HepG2 (cell line): ENCODE results near the gene FKBP8. TPM values are rescaled to one million over a fixed set of nuclear protein-coding genes. Genes with fewer than 3 reads are reported as not detected.

ENCODE experiments used
- ATAC-seq: fragments of 200-7000 bp; cut with Tn5 transposase; 3 replicates; pipeline ENCODE4 v1.9.1; 2020; ENCODE audit warnings: mild to moderate bottlenecking, moderate library complexity
- BruUV-seq: library from RNA; stranded (reverse); fragments of 400-500 nt; replicated peaks from 2 replicates; lab custom pipeline; 2021; lab: Mats Ljungman, UMichigan
- CTCF ChIA-PET: fragments of 300-600 bp; formaldehyde crosslinking; extraction: SDS; loops from one replicate; lab custom pipeline; 2021; ENCODE audit warnings: low total read pairs, inconsistent platforms, low intra/inter-chr PET ratio; lab: Yijun Ruan, JAX
- POLR2A ChIA-PET: fragments of 350-600 bp; sonication (Branson Sonifier 250); formaldehyde crosslinking; loops from one replicate; lab custom pipeline; 2020; ENCODE audit warnings: antibody characterized with exemption, inconsistent platforms; lab: Yijun Ruan, JAX
- DNase-seq: peaks from one replicate; pipeline ENCODE4 v3.0.0-alpha.2; 2015; ENCODE audit warnings: low spot score
- FAIRE-seq: peaks from 3 replicates; lab custom pipeline; 2011; peaks lifted over from hg19 to GRCh38; lab: Jason Lieb, UNC
- H2AFZ ChIP-seq: one replicate; pipeline ENCODE4 v1.6.1; 2011; ENCODE audit warnings: low read length, inconsistent platforms
- H3K27ac ChIP-seq: fragments of 300-600 bp; 3 replicates; pipeline ENCODE4 v1.8.0; 2011; ENCODE audit warnings: mixed run types, mild to moderate bottlenecking, mixed read lengths, low read length, inconsistent platforms; ENCODE audit not compliant: insufficient read depth; ENCODE audit errors: extremely low read length
- H3K27me3 ChIP-seq, 2 experiments: fragments of 200-600 bp in 1 of 2; 2 replicates in 1 of 2; 3 replicates in 1 of 2; pipeline versions ENCODE4 v1.6.0 to v1.8.0; 2011; ENCODE audit warnings: low read length in 2 of 2, mild to moderate bottlenecking in 2 of 2, moderate library complexity in 2 of 2, inconsistent platforms in 1 of 2; ENCODE audit not compliant: insufficient read depth in 2 of 2, control insufficient read depth in 1 of 2
- H3K36me3 ChIP-seq, 2 experiments: fragments of 200-600 bp in 1 of 2; replicated peaks in 1 of 2; 2 replicates in 1 of 2; 3 replicates in 1 of 2; pipeline versions ENCODE4 v1.5.1 to v1.8.0; 2011; ENCODE audit warnings: low read length in 2 of 2, inconsistent platforms in 1 of 2; ENCODE audit not compliant: insufficient read depth in 2 of 2, control insufficient read depth in 1 of 2
- H3K4me1 ChIP-seq: 2 replicates; pipeline ENCODE4 v1.5.1; 2012; ENCODE audit warnings: low read length, inconsistent platforms; ENCODE audit not compliant: insufficient read depth
- H3K4me2 ChIP-seq: 2 replicates; pipeline ENCODE4 v1.6.0; 2011; ENCODE audit warnings: low read depth, low read length, inconsistent platforms
- H3K4me3 ChIP-seq, 3 experiments: fragments of 200-600 bp in 1 of 3; sonication (generic), shearing (Covaris generic) in 1 of 3; replicated peaks in 1 of 3; 2 replicates each; pipeline ENCODE4 v1.5.1; 2011 to 2016; ENCODE audit warnings: low read length in 3 of 3, inconsistent platforms in 2 of 3, low read depth in 2 of 3, mild to moderate bottlenecking in 2 of 3, control low read depth in 1 of 3, mixed read lengths in 1 of 3; ENCODE audit not compliant: insufficient read depth in 1 of 3
- H3K79me2 ChIP-seq: one replicate; pipeline ENCODE4 v1.6.1; 2011; ENCODE audit warnings: low read length, inconsistent platforms; ENCODE audit not compliant: insufficient read depth
- H3K9ac ChIP-seq: 2 replicates; pipeline ENCODE4 v1.6.0; 2011; ENCODE audit warnings: mild to moderate bottlenecking, low read depth, low read length, inconsistent platforms; ENCODE audit not compliant: insufficient read depth
- H3K9me3 ChIP-seq: 2 replicates; pipeline ENCODE4 v1.5.1; 2012; ENCODE audit warnings: mild to moderate bottlenecking, low read length
- H4K20me1 ChIP-seq: 2 replicates; pipeline ENCODE4 v1.6.0; 2011; ENCODE audit warnings: inconsistent platforms, mild to moderate bottlenecking, low read length, moderate library complexity; ENCODE audit not compliant: insufficient read depth
- BCL6 ChIP-seq: IDR thresholded peaks from 2 replicates; pipeline ENCODE4 v1.6.1; 2016; ENCODE audit warnings: missing genetic modification reagents, missing compliant biosample characterization
- DMAP1 ChIP-seq: IDR thresholded peaks from 2 replicates; pipeline ENCODE4 v1.6.1; 2016
- DNMT3B ChIP-seq: conservative IDR thresholded peaks from 2 replicates; pipeline ENCODE4 v1.6.1; 2016; ENCODE audit warnings: missing biosample characterization, control low read depth
- GMEB1 ChIP-seq: sonication (generic); formaldehyde crosslinking; IDR thresholded peaks from 2 replicates; pipeline ENCODE4 v1.5.1; 2020; ENCODE audit warnings: missing genetic modification reagents, mild to moderate bottlenecking, borderline replicate concordance
- SMARCC2 ChIP-seq: fragments of 450-650 bp; IDR thresholded peaks from 2 replicates; pipeline ENCODE4 v1.6.1; 2017; ENCODE audit warnings: antibody characterized with exemption, mild to moderate bottlenecking
- ZBTB38 ChIP-seq: sonication (generic); formaldehyde crosslinking; IDR thresholded peaks from 2 replicates; pipeline ENCODE4 v1.5.1; 2020; ENCODE audit warnings: mild to moderate bottlenecking, missing genetic modification reagents
- ZNF230 ChIP-seq: sonication (generic); formaldehyde crosslinking; IDR thresholded peaks from 2 replicates; pipeline ENCODE4 v1.4.0; 2020; ENCODE audit warnings: mild to moderate bottlenecking, missing genetic modification reagents
- ZNF879 ChIP-seq: sonication (generic); formaldehyde crosslinking; IDR thresholded peaks from 2 replicates; pipeline ENCODE4 v1.8.1; 2023; ENCODE audit warnings: missing genetic modification reagents
- WGBS: methylation state at CpG from one replicate; pipeline ENCODE4 v1.1.6; 2017; ENCODE audit warnings: low lambda C conversion rate; 5-methylcytosine and 5-hydroxymethylcytosine counted together
- in situ Hi-C: cut with HindIII; loops from 2 replicates; pipeline ENCODE4 v1.10.0; 2017; ENCODE audit warnings: low pct_unique_long_range_greater_than_20kb; ENCODE audit not compliant: extremely low pct_ligation_motif_present
- intact Hi-C: fragments of 100-400 bp; cut with micrococcal nuclease; formaldehyde crosslinking; loops from one replicate; pipeline ENCODE4 v1.10.0; 2022; ENCODE audit not compliant: unreplicated experiment
- polyA plus RNA-seq, 8 experiments: library from polyadenylated mRNA; depleted of rRNA in 3 of 8; stranded (reverse) in 7 of 8; unstranded in 1 of 8; fragments of >200 nt; fragmentation: Illumina TruSeq in 4 of 8; extraction: Trizol in 4 of 8; gene quantifications; 2 replicates each; pipeline versions ENCODE4 v1.2.1 to v1.2.3, GENCODE V29; 2011 to 2016; ENCODE audit warnings: low read depth in 4 of 8, missing spikeins in 1 of 8, mixed read lengths in 1 of 8; ENCODE audit not compliant: insufficient read depth in 1 of 8
- total RNA-seq, 5 experiments: library from RNA; depleted of rRNA; stranded (reverse); fragments of >200 nt; fragmentation: Illumina TruSeq; extraction: Trizol; gene quantifications; 2 replicates each; pipeline ENCODE4 v1.2.3, GENCODE V29; 2016; ENCODE audit warnings: low read depth in 1 of 5
- TF ChIP-seq, protein P1 (sequence below): IDR thresholded peaks from 2 replicates; pipeline ENCODE4 v1.6.1; 2012; ENCODE audit warnings: low read length, improper control_type of control experiment
- TF ChIP-seq, protein P2 (sequence below): sonication (generic); formaldehyde crosslinking; IDR thresholded peaks from 2 replicates; pipeline ENCODE4 v1.4.0; 2020; ENCODE audit warnings: mild to moderate bottlenecking, low read depth, missing genetic modification reagents

The FKBP8 gene
- total and polyA plus RNA-seq, 2 of the 13 experiments (the other 11 are each of a cell fraction or from before 2014, with no cell fraction given) = 81.7 to 93.9 TPM

DNA sequence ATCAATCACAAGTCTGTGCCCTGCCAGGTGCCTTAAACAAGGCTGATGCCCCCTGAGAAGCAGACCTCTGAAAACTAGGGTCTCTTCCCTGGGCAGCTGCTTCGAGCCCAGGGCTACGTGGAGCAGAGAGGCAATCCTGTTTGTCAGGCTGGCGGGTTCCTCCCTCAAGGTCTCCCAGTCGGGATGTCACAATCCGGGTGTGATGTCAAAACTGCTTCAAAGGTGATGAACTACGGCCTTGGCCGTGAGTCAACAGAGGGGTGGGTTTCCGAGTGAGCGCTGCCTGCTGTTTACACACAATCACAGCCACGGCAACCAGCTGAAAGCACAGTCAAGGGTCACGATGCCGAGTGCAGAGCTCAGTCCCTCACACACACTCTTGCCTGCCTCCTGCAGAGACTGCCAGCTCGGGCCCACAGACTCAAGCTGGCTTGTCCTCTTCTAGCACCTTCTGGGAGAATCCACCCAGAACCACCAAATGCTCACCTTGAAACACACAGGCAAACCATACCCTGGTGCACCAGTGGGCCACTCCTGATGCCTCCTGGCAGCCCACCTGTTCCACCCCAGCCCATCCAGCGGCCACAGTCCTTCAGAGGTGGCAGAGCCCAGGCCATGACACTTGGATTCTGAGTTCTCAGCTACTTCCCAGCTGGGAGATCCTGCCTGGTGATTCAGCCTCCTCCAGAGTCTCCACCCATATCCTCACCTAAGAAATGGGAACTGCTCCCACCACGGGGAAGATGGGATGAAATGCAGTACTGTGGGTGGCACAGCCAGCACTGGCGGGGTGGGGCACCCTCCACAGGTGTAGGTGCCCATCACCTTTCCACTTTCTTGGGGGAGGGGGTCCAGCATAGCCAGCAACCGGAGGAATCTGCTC is 28.3 kb downstream of the FKBP8 start:
- DNase-seq (peak; percentile 99), FAIRE-seq (peak; percentile 99), ATAC-seq (peak; percentile 93)
- ChIA-PET CTCF (interaction anchor here (1.0 kb wide), 1 partner anchor 44 kb away, joined by 3 read pairs; no protein-coding TSS in a partner anchor), POLR2A (interaction anchor here (0.9 to 1.8 kb wide), 11 partner anchors 10 to 75 kb away, joined by 3 to 14 read pairs (median 7); partner anchors contain the start of genes KXD1, REX1BD and UBA52)
- no TSS peak for BruUV-seq
- 0% methylated on average over 6 of the region's 17 CpGs for WGBS
- Histone ChIP-seq H3K9ac (peak overlapping the region; percentile 75), H3K4me3 (peak overlapping the region; percentile 3 to 63 (median 15); a peak in 4 of 6 replicates), H3K9me3 (no peaks in the 10 kb centered on the region), H3K79me2 (peaks cover 86% of the 10 kb centered on the region), H4K20me1 (peaks cover 26% of the 10 kb centered on the region; the same call in 1 of the 2 replicates), H3K27ac (peak overlapping the region; percentile 94), H3K27me3 (no peaks in the 10 kb centered on the region), H3K36me3 (no peaks in the 10 kb centered on the region; a peak in 1 of 5 replicates), H2AFZ (no peak overlapping the region), H3K4me1 (peaks cover 96% of the 10 kb centered on the region), H3K4me2 (peak overlapping the region; percentile 80)
- intact Hi-C loops (no loop called here), in situ Hi-C loops (no loop called here)
- TF ChIP-seq BCL6 (peak; percentile 99), SMARCC2 (no peak), ZBTB38 (peak; percentile 98), ZNF230 (CRISPR knock-in tag) (peak; percentile 71), DMAP1 (CRISPR knock-in tag) (peak; percentile 81; the same call in 1 of the 2 replicates), GMEB1 (CRISPR knock-in tag) (peak; percentile 87), DNMT3B (CRISPR knock-in tag) (0 out of 2 replicates have a peak, but pooled peaks have one; percentile 39), ZNF879 (no peak; the same call in 1 of the 2 replicates)
- TF ChIP-seq, protein P1, sequence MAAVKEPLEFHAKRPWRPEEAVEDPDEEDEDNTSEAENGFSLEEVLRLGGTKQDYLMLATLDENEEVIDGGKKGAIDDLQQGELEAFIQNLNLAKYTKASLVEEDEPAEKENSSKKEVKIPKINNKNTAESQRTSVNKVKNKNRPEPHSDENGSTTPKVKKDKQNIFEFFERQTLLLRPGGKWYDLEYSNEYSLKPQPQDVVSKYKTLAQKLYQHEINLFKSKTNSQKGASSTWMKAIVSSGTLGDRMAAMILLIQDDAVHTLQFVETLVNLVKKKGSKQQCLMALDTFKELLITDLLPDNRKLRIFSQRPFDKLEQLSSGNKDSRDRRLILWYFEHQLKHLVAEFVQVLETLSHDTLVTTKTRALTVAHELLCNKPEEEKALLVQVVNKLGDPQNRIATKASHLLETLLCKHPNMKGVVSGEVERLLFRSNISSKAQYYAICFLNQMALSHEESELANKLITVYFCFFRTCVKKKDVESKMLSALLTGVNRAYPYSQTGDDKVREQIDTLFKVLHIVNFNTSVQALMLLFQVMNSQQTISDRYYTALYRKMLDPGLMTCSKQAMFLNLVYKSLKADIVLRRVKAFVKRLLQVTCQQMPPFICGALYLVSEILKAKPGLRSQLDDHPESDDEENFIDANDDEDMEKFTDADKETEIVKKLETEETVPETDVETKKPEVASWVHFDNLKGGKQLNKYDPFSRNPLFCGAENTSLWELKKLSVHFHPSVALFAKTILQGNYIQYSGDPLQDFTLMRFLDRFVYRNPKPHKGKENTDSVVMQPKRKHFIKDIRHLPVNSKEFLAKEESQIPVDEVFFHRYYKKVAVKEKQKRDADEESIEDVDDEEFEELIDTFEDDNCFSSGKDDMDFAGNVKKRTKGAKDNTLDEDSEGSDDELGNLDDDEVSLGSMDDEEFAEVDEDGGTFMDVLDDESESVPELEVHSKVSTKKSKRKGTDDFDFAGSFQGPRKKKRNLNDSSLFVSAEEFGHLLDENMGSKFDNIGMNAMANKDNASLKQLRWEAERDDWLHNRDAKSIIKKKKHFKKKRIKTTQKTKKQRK = no peak
- TF ChIP-seq, protein P2, sequence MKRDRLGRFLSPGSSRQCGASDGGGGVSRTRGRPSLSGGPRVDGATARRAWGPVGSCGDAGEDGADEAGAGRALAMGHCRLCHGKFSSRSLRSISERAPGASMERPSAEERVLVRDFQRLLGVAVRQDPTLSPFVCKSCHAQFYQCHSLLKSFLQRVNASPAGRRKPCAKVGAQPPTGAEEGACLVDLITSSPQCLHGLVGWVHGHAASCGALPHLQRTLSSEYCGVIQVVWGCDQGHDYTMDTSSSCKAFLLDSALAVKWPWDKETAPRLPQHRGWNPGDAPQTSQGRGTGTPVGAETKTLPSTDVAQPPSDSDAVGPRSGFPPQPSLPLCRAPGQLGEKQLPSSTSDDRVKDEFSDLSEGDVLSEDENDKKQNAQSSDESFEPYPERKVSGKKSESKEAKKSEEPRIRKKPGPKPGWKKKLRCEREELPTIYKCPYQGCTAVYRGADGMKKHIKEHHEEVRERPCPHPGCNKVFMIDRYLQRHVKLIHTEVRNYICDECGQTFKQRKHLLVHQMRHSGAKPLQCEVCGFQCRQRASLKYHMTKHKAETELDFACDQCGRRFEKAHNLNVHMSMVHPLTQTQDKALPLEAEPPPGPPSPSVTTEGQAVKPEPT = peak; percentile 68; the same call in 1 of the 2 replicates
